NB4 (cell line): ENCODE data around the gene MYH9.
A peak's percentile ranks its signal among the peaks of the same experiment; 100 is the strongest.

Experiments
- DNase-seq: peaks from one replicate; pipeline ENCODE4 v3.0.0; 2010; ENCODE audit warnings: low read depth
- H3K4me3 ChIP-seq: one replicate; pipeline ENCODE4 v1.5.1; 2011; ENCODE audit warnings: mild to moderate bottlenecking, low read depth, low read length, moderate library complexity
- MAX ChIP-seq: IDR thresholded peaks from 2 replicates; pipeline ENCODE4 v1.6.1; 2011; ENCODE audit warnings: low read depth, low read length
- MYC ChIP-seq: IDR thresholded peaks from 2 replicates; pipeline ENCODE4 v1.6.1; 2011; ENCODE audit warnings: low read depth, low read length
- POLR2A ChIP-seq: IDR thresholded peaks from 2 replicates; pipeline ENCODE4 v1.6.1; 2011; ENCODE audit warnings: mild to moderate bottlenecking; ENCODE audit not compliant: insufficient read length; ENCODE audit errors: extremely low read depth
- TF ChIP-seq, protein P1 (sequence below): IDR thresholded peaks from one replicate; pipeline ENCODE4 v1.5.1; 2012; ENCODE audit warnings: low read depth, low read length

Gene MYH9

GRCh38 chr22:36330655-36331305 lies 57.0 kb downstream of the MYH9 start:
- TF ChIP-seq MAX (no peak), POLR2A (no peak), MYC (no peak)
- TF ChIP-seq, protein P1, sequence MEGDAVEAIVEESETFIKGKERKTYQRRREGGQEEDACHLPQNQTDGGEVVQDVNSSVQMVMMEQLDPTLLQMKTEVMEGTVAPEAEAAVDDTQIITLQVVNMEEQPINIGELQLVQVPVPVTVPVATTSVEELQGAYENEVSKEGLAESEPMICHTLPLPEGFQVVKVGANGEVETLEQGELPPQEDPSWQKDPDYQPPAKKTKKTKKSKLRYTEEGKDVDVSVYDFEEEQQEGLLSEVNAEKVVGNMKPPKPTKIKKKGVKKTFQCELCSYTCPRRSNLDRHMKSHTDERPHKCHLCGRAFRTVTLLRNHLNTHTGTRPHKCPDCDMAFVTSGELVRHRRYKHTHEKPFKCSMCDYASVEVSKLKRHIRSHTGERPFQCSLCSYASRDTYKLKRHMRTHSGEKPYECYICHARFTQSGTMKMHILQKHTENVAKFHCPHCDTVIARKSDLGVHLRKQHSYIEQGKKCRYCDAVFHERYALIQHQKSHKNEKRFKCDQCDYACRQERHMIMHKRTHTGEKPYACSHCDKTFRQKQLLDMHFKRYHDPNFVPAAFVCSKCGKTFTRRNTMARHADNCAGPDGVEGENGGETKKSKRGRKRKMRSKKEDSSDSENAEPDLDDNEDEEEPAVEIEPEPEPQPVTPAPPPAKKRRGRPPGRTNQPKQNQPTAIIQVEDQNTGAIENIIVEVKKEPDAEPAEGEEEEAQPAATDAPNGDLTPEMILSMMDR = no peak
- H3K4me3 ChIP-seq = no peak overlapping the region
- DNase-seq = peak; percentile 52

DNA sequence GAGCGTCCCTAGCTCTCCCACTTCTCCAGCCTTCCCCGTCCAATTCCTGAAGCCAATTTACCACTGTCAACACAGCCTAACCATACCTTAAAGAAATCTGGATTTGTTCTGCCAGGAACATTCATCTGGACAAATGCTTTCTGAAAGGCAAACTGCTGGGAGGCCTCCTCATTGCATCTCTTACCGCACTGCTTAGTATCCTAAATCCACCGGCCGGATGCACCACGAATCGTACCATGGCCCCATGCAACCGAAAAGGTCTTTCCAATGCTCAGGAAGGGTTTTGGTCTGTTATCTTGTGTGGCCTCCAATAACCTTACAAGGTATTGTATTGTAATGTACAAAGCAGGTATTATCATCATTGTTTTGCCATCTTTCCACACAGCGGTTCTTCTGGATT lies 57.6 kb downstream of the MYH9 start:
- DNase-seq = no peak
- TF ChIP-seq MYC (no peak), MAX (no peak), POLR2A (no peak)
- TF ChIP-seq, protein P1 = no peak
- H3K4me3 ChIP-seq = no peak overlapping the region

DNA sequence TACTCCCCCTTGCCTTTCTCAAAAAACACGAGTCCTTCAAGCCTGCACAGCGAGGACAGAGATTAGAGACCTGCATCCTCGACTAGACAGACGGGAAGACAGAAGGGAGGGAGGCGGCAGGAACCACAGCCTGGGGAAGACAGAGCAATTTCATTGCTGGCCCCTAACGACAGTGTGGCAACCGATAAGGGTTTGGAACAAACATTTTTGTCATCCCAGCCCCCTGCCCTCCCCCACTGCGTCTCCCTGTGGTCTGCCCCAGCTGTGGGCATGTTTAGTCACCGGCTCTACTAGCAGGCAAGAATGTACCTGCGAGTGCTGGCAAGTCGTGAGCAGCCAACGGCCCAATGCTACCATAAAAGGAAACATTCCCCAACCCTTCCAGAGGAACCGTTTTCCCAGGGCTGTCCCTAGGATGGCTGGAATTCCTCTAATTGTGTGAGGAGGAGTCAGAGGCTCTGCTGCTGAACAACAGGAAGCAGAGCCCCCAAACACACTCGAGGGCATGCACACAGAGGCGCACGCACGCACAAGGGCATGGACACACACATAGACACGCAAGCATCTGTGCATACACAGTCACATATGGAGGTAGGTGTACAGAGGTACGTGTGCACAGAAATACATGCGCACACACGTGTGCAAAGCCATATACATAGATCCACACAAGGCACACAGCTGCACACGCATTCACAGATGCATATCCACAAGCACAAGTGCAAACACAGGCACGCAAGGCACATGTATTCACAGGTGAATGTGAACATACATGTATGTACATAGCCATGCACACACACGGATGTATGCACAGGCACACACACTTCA lies 58.3 kb downstream of the MYH9 start:
- peak; percentile 96 for DNase-seq
- peak overlapping the region; percentile 5 for H3K4me3 ChIP-seq
- TF ChIP-seq POLR2A (no peak), MYC (peak; percentile 59)

DNA sequence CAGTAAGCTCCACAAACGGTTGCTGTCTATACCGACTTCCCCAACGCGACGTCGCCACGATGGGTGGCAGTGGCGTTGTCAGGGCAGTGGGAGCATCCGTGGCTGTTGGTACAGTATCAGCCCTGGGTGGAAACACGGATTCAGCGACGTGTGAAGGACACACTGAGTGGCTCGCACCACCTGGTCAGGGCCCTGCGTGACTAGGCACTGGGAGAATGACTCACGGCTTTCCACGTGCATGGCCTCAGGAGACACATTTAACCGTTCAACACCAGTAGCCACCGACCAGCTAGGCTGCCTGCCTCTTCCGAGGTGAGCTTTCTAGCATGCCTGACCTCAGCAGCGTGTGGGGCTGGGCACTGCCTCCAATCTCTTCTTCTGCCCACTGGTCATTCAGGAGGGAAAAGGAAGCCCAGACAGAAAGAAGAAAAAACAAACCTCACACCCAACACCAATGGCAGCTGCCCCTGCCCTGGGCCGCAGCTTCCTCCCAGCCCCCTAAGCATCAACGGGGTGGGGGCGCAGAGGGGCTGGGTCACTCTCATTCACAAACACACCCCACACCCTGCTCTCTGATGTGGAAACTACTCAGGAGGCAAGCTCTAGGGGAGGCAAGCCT lies 59.0 kb downstream of the MYH9 start:
- TF ChIP-seq POLR2A = no peak
- TF ChIP-seq MAX = peak; percentile 73
- peak; percentile 57 for TF ChIP-seq MYC
- TF ChIP-seq, protein P1 = no peak
- peak overlapping the region; percentile 16 for H3K4me3 ChIP-seq
- DNase-seq = peak; percentile 80

DNA sequence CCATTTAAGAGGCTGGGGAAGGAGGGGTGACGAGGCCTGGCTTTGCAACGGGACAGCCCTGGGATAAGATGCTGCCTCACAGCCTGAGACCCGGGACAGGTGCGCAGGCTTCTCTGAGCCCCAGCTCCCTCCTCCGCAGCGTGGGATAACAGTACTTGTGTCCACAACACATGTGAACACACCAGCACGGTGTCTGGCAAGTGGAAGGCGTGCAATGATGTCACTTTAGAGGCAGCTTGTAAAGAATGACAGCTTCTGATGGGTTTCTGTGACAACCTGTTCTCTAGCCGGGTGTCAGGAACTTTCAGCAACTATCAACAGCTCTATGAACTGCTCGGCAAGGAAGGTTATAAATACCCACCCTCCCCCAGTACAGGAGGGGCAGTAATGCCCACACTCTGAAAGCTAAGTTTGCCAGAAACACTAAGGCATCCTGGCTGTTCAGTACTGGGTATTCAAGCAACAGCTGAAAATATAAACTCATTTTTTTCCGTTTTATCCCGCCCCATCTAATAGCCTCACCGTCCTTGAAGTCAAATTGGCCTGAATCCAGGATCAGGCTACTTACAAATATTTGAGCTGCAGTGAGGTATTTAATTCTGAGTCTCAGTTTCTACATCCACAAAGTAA lies 59.7 kb downstream of the MYH9 start:
- no peak overlapping the region for H3K4me3 ChIP-seq
- no peak for DNase-seq
- TF ChIP-seq POLR2A (no peak), MYC (no peak), MAX (no peak)
- TF ChIP-seq, protein P1 = no peak
